ENCODE data around the gene ERN2.
"Not testable (repeated sequence)": the region's sequence is repeated elsewhere in the genome, so short reads cannot be mapped to it uniquely, and the experiment has no call there.

The ERN2 gene

DNA sequence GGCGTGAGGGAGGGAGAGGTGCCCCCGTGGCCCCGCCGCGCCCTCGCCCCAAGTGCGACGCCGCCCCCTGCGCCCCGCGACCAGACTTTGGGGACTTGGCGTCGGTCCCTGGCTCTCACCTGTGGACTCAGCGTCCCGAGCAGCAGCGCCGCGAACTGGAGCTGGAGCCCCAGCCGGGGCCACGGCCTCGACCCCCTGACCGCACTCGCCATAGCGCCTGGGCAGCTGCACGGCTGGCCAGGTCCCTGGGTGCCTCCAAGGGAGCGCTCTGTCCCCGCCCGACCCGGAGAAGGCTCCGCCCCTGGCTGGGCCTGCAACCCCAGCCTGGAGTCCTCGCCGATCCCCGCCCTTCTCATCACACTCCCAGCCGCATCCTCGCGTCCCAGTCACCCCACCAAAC is at the start of gene ERN2:
Gene ERN2, minus strand, starts transcription at position 247 of the 400 bp plus-strand sequence. Its CDS starts 35 bp downstream, at position 212.
- TF ChIP-seq, protein P1, sequence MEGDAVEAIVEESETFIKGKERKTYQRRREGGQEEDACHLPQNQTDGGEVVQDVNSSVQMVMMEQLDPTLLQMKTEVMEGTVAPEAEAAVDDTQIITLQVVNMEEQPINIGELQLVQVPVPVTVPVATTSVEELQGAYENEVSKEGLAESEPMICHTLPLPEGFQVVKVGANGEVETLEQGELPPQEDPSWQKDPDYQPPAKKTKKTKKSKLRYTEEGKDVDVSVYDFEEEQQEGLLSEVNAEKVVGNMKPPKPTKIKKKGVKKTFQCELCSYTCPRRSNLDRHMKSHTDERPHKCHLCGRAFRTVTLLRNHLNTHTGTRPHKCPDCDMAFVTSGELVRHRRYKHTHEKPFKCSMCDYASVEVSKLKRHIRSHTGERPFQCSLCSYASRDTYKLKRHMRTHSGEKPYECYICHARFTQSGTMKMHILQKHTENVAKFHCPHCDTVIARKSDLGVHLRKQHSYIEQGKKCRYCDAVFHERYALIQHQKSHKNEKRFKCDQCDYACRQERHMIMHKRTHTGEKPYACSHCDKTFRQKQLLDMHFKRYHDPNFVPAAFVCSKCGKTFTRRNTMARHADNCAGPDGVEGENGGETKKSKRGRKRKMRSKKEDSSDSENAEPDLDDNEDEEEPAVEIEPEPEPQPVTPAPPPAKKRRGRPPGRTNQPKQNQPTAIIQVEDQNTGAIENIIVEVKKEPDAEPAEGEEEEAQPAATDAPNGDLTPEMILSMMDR (IDR thresholded peaks at IDR 0.05; ENCODE audit: low read depth, low read length), result no peak
- DNase-seq (ENCODE audit: extremely low read depth, low read depth), result no peak

DNA sequence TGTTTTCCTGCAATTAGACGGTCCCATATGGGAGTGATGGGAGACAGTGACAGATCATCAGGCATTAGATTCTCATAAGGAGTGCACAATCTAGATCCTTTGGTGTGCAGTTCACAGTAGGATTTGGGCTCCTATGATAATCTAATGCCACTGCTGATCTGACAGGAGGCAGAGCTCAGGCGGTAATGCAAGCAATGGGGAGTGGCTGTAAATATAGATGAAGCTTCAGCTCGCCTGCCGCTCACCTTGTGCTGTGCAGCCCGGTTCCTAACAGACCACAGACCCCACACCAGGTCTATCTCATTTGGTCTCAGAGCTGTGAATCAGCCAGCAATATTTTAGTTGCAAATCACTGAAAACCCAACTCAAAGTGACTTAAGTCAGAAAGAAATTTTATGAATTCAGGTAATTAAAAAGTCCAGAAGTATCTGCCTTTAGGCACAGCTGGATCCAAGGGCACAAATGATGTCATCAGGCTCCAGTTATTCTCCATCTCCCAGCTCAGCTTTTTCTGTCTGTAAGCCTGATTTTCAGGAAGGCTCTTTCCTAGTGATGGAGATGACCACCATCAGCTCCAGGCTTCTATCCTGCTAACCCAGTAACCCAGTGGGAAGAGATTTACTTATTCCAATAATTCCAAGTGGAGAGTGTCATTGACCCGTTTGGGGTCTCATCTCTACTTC is 45.1 kb upstream of the ERN2 start:
- no peak for DNase-seq (ENCODE audit: extremely low read depth, low read depth)
- TF ChIP-seq, protein P1 (IDR thresholded peaks at IDR 0.05; ENCODE audit: low read depth, low read length), result no peak

DNA sequence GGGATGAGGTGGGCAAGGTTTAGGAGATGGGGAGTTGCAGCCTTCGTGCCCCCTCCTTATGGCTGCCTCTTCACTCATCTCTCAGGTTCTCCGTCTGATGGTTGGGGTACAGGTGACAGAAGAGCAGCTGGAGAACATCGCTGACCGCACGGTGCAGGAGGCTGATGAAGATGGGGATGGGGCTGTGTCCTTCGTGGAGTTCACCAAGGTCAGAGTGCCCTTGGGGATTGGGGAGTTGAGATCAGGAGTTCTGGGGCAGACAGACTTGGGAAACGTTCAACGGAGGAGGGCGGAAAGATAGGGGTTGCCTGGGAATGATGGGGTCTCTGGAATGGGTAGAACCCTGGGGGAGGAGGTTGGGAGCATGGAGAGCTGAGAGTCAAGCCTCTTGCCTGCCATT is 44.1 kb upstream of the ERN2 start:
- TF ChIP-seq, protein P1 (IDR thresholded peaks at IDR 0.05; ENCODE audit: low read depth, low read length), result no peak
- DNase-seq (ENCODE audit: extremely low read depth, low read depth), result no peak

DNA sequence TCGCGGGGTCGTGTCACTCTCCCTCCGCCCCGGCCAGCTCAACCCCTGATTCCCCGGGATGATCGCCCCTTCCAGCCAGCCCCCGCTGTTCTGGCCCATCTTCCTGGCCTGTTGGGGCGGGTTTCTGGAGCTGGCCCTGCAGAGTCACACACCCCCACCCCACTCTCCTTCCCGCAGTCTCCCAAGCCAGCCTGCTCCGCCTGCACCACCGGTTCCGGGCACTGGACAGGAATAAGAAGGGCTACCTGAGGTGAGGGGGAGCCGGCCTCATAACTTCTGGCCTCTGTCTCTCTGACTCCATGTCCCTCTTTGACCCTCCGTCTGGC is 42.4 kb upstream of the ERN2 start:
- TF ChIP-seq, protein P1 (IDR thresholded peaks at IDR 0.05; ENCODE audit: low read depth, low read length), result no peak
- no peak for DNase-seq (ENCODE audit: extremely low read depth, low read depth)

DNA sequence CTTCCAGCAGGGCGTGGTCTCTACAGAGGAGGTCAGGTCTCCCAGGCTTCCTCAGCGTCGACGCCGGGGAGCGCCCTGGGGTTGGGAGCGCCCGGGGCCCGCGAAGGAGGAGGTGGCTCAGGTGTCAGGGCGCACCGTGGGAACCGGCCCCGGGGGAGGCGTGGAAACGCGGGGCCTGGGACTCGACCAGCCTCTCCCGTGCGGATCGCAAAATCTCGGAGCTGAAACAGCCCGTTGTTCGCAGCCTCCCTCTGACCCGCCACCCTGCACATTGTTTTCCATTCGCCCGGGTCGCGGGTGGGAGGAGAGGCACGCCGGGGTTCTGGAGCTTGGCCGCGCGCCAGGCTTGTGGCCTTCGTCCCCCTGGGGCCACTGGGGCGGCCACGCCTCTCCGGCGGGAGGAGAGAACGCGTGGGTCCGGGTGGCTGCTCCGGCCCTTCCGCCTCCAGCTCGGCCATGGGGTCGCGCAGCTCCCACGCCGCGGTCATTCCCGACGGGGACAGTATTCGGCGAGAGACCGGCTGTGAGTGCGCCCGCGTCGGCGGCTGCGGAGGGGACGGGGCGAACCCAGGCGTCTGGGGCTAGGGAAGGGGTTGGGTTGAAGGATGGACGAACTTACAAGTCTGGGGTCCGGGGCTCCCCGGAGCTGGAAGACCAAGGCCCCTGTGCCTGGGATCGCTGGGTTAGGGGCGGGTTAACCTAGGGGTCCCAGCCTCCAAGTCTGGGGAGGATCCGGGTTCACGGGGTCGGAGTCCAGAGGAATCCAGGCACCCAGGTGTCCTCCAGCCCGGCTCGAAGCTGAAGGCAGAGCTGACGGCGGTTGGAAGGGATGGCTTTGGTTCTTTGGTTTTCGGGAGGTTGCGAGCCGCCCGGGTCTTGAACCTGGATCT is 41.8 kb upstream of the ERN2 start, which contains the start of gene CHP2:
Gene CHP2, plus strand, starts transcription at position 433 of the 890 bp plus-strand sequence. Its CDS starts 24 bp downstream, at position 457.
- TF ChIP-seq, protein P1 (IDR thresholded peaks at IDR 0.05; ENCODE audit: low read depth, low read length), result no peak
- DNase-seq (ENCODE audit: extremely low read depth, low read depth), result no peak

DNA sequence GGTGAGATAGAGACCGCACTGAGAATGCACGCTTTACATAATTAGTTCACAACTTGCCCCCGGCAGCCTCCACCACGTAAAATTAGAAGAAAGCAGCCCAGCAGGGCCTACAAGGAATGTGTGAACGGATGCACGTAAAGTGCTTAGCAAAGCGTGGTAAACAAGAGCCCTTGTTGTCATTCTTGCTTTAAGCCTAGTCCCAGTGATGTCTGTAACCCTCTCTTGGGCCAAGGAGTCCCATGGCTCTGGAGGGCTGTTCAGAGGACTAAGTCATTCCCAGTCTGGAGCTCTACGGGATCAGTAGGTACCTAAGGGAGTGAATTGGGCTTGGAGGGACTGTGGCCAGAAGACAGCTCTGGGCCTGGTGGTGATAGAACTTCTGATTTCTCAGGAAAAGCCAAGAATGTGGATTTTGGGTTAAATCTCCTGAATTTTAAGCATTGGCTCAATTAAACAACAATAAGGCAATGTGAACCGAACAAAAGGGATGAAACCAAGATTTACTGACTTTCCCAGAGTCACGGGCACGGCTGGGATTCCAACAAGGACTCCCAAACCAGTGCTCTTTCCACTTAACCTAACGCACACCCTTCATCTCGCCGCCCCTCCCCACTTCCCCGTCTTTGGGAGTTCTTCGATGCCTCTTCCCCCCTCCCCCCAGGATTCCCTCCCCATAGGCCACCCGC is 41.0 kb upstream of the ERN2 start:
- TF ChIP-seq, protein P1 (IDR thresholded peaks at IDR 0.05; ENCODE audit: low read depth, low read length), result no peak
- DNase-seq (ENCODE audit: extremely low read depth, low read depth), result no peak

DNA sequence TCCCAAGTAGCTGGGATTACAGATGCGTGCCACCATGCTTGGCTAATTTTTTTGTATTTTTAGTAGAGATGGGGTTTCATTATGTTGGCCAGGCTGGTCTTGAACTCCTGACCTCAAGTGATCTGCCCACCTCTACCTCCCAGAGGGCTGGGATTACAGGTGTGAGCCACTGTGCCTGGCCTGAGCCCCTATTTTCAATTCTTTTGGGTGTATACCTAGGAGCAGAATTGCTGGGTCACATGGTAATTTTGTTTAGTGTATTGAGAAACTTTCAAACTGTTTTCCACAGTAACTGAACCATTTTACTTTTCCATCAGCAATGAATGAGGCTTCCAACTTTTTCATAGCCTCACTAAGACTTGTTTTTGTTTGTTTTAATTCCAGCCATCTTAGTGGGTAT is 38.0 kb upstream of the ERN2 start:
- not testable (repeated sequence) for DNase-seq (ENCODE audit: extremely low read depth, low read depth)

Measured in AG09319 (cell line).